ENCODE data around the gene PARVB. TPM values are rescaled to one million over a fixed set of nuclear protein-coding genes. Genes with fewer than 3 reads are reported as not detected.

Gene PARVB, protein sequence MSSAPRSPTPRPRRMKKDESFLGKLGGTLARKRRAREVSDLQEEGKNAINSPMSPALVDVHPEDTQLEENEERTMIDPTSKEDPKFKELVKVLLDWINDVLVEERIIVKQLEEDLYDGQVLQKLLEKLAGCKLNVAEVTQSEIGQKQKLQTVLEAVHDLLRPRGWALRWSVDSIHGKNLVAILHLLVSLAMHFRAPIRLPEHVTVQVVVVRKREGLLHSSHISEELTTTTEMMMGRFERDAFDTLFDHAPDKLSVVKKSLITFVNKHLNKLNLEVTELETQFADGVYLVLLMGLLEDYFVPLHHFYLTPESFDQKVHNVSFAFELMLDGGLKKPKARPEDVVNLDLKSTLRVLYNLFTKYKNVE
- polyA plus RNA-seq: 10.5 to 13.9 TPM (median 13.7 TPM) in 3 replicates
- polyA plus RNA-seq (2011; ENCODE audit: low read depth): 7.1 TPM
- polyA plus RNA-seq (2011; cell fraction: cytosol; rRNA removed): 14.4 and 29.8 TPM in 2 replicates
- polyA plus RNA-seq (2011; cell fraction: nucleus; rRNA removed): 6.5 and 8.8 TPM in 2 replicates
- polyA plus RNA-seq (2012; ENCODE audit: low replicate concordance): 5.2 and 11.0 TPM in 2 replicates
- 6.7 to 10.2 TPM (median 7.7 TPM) in 3 replicates for polyA minus RNA-seq
- 5.6 TPM for polyA minus RNA-seq (2011; cell fraction: cytosol; rRNA and poly(A)+ RNA removed)
- 2.6 and 3.1 TPM in 2 replicates for polyA minus RNA-seq (2011; cell fraction: nucleus; rRNA and poly(A)+ RNA removed)

DNA sequence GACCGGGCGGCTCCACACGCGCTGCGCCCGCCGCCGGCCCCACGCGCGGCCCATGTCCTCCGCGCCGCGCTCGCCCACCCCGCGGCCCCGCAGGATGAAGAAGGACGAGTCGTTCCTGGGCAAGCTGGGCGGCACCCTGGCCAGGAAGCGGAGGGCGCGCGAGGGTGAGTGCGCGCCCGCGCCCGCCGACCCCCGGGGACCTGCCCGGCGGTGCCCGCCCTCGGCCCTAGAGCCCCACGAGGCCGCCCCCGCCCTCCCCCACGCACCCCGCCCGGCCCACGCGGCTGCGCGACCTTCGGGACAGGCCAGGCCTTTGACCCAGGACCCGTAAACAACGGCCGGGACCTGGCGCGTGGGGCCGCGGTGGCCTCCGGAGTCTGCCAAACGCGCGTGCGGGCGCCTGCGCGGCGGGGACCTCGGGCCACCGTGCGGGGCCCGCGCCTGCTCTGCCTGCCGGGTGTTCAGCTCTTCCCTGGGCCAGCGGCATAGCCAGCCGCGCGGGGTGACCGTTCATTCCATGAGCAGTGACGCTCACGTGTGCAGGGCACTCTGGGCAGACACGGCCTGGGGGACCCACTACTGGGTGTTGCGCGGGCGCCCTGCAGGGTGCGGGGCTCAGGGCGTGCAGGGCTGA lies at the start of gene PARVB:
Gene PARVB (plus strand): TSS at position 15 of the 634 bp plus-strand sequence. CDS start 38 bp downstream, at position 53.
- no peak for DNase-seq (ENCODE audit: low read depth, low spot score)
- Histone ChIP-seq H3K27me3 (ENCODE audit: control insufficient read depth, extremely low read depth, insufficient read depth, low read length) (peaks cover 7% of the 10 kb centered on the region), H4K20me1 (ENCODE audit: control insufficient read depth, extremely low read depth, insufficient read depth, low read length) (no peaks in the 10 kb centered on the region), H3K27ac (ENCODE audit: control insufficient read depth, insufficient read depth, low read length) (no peak within 1 kb of the TSS), H3K79me2 (ENCODE audit: control insufficient read depth, insufficient read depth, low read length) (no peaks in the 10 kb centered on the region), H3K36me3 (ENCODE audit: control insufficient read depth in 2 of 2, extremely low read depth in 1 of 2, insufficient read depth in 2 of 2, low read length in 2 of 2) (no peaks in the 10 kb centered on the region), H3K4me1 (ENCODE audit: control insufficient read depth, extremely low read depth, insufficient read depth, low read length) (peaks cover 11% of the 10 kb centered on the region), H2AFZ (ENCODE audit: control insufficient read depth, low read length) (peak within 1 kb of the TSS; percentile 94), H3K9me1 (ENCODE audit: control insufficient read depth, extremely low read depth, insufficient read depth, low read length) (no peaks in the 10 kb centered on the region), H3K4me2 (ENCODE audit: control insufficient read depth, extremely low read depth, insufficient read depth, low read depth, low read length) (peak within 1 kb of the TSS; percentile 78), H3K9me3 (ENCODE audit: control insufficient read depth, low read depth, low read length) (no peaks in the 10 kb centered on the region), H3K9ac (ENCODE audit: control insufficient read depth, extremely low read depth, insufficient read depth, low read length) (peak within 1 kb of the TSS; percentile 68), H3K4me3 (ENCODE audit: control insufficient read depth in 2 of 3, extremely low read depth in 1 of 3, insufficient read depth in 2 of 3, low read depth in 1 of 3, low read length in 3 of 3) (peak within 1 kb of the TSS; percentile 33 to 58 (median 43))
- no peak for TF ChIP-seq EZH2 (IDR thresholded peaks at IDR 0.05; ENCODE audit: low read length)
- TF ChIP-seq, protein P1, sequence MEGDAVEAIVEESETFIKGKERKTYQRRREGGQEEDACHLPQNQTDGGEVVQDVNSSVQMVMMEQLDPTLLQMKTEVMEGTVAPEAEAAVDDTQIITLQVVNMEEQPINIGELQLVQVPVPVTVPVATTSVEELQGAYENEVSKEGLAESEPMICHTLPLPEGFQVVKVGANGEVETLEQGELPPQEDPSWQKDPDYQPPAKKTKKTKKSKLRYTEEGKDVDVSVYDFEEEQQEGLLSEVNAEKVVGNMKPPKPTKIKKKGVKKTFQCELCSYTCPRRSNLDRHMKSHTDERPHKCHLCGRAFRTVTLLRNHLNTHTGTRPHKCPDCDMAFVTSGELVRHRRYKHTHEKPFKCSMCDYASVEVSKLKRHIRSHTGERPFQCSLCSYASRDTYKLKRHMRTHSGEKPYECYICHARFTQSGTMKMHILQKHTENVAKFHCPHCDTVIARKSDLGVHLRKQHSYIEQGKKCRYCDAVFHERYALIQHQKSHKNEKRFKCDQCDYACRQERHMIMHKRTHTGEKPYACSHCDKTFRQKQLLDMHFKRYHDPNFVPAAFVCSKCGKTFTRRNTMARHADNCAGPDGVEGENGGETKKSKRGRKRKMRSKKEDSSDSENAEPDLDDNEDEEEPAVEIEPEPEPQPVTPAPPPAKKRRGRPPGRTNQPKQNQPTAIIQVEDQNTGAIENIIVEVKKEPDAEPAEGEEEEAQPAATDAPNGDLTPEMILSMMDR (optimal IDR thresholded peaks at IDR 0.05 in 1 of 3, IDR thresholded peaks at IDR 0.05 in 1 of 3, conservative IDR thresholded peaks at IDR 0.05 in 1 of 3; ENCODE audit: extremely low read depth in 1 of 3, insufficient read depth in 2 of 3, low read length in 3 of 3): no peak
- dilution Hi-C loops (cut with MboI; ENCODE audit: extremely low pct_ligation_motif_present, low sequenced_read_pairs): no loop called here
- FAIRE-seq: no peak

GRCh38 chr22:43975041-43975440 lies 49.1 kb upstream of the PARVB start:
- no peak for DNase-seq (ENCODE audit: low read depth, low spot score)
- dilution Hi-C loops (cut with MboI; ENCODE audit: extremely low pct_ligation_motif_present, low sequenced_read_pairs): no loop called here

More at GRCh38 chr22:43975041-43975440, 49.1 kb upstream of the PARVB start:
- H3K9me3 ChIP-seq (ENCODE audit: control insufficient read depth, low read depth, low read length): no peaks in the 10 kb centered on the region
- no peak overlapping the region for H3K4me2 ChIP-seq (ENCODE audit: control insufficient read depth, extremely low read depth, insufficient read depth, low read depth, low read length)
- H4K20me1 ChIP-seq (ENCODE audit: control insufficient read depth, extremely low read depth, insufficient read depth, low read length): no peaks in the 10 kb centered on the region
- no peaks in the 10 kb centered on the region for H3K79me2 ChIP-seq (ENCODE audit: control insufficient read depth, insufficient read depth, low read length)
- no peaks in the 10 kb centered on the region for H3K27me3 ChIP-seq (ENCODE audit: control insufficient read depth, extremely low read depth, insufficient read depth, low read length)
- TF ChIP-seq, protein P1 (optimal IDR thresholded peaks at IDR 0.05 in 1 of 3, IDR thresholded peaks at IDR 0.05 in 1 of 3, conservative IDR thresholded peaks at IDR 0.05 in 1 of 3; ENCODE audit: extremely low read depth in 1 of 3, insufficient read depth in 2 of 3, low read length in 3 of 3): no peak
- no peak for TF ChIP-seq EZH2 (IDR thresholded peaks at IDR 0.05; ENCODE audit: low read length)
- H3K36me3 ChIP-seq (ENCODE audit: control insufficient read depth in 2 of 2, extremely low read depth in 1 of 2, insufficient read depth in 2 of 2, low read length in 2 of 2): peaks cover 36 to 40% of the 10 kb centered on the region in 2 experiments
- no peak for FAIRE-seq
- H3K27ac ChIP-seq (ENCODE audit: control insufficient read depth, insufficient read depth, low read length): no peak overlapping the region
- H3K9ac ChIP-seq (ENCODE audit: control insufficient read depth, extremely low read depth, insufficient read depth, low read length): no peak overlapping the region
- no peaks in the 10 kb centered on the region for H3K4me1 ChIP-seq (ENCODE audit: control insufficient read depth, extremely low read depth, insufficient read depth, low read length)
- no peak overlapping the region for H2AFZ ChIP-seq (ENCODE audit: control insufficient read depth, low read length)
- no peaks in the 10 kb centered on the region for H3K9me1 ChIP-seq (ENCODE audit: control insufficient read depth, extremely low read depth, insufficient read depth, low read length)
- H3K4me3 ChIP-seq (ENCODE audit: control insufficient read depth in 2 of 3, extremely low read depth in 1 of 3, insufficient read depth in 2 of 3, low read depth in 1 of 3, low read length in 3 of 3): no peak overlapping the region
